Sigmoid colon (tissue), 7 donors: ENCODE results near the gene AMH. TPM values are rescaled to one million over a fixed set of nuclear protein-coding genes. Genes with fewer than 3 reads are reported as not detected.

Experiments
- DNase-seq: peaks from one replicate; pipeline ENCODE4 v3.0.0-alpha.2; 2019
- H3K27ac ChIP-seq, 4 donors: fragments of 200-600 bp; sonication (generic); one replicate each; pipeline ENCODE4 v1.5.1; 2016 to 2019; ENCODE audit warnings: mild to moderate bottlenecking in 1 of 4
- H3K27me3 ChIP-seq, 3 donors: fragments of 200-600 bp; sonication (generic); one replicate each; pipeline ENCODE4 v1.5.1; 2019; ENCODE audit warnings: mild to moderate bottlenecking in 1 of 3
- H3K36me3 ChIP-seq, 4 donors: fragments of 200-600 bp; sonication (generic); one replicate each; pipeline ENCODE4 v1.5.1; 2016 to 2019
- H3K4me1 ChIP-seq, 4 donors: fragments of 200-600 bp; sonication (generic); one replicate each; pipeline ENCODE4 v1.5.1; 2017 to 2019
- H3K4me3 ChIP-seq, 4 donors: fragments of 200-600 bp; sonication (generic); one replicate each; pipeline ENCODE4 v1.5.1; 2017 to 2019; ENCODE audit warnings: mild to moderate bottlenecking in 2 of 4, moderate library complexity in 1 of 4
- H3K9me3 ChIP-seq, 4 donors: fragments of 200-600 bp in 3 of 4; sonication (generic) in 3 of 4; one replicate each; pipeline versions ENCODE4 v1.5.1 to v1.6.1; 2013 to 2019
- EP300 ChIP-seq, 4 donors: sonication (generic); formaldehyde crosslinking; IDR thresholded peaks; one replicate each; pipeline ENCODE4 v1.6.1; 2017; ENCODE audit warnings: antibody characterized with exemption in 4 of 4
- POLR2A ChIP-seq, 2 donors: fragments of 450-650 bp; IDR thresholded peaks; one replicate each; pipeline ENCODE4 v1.6.1; 2016; ENCODE audit warnings: antibody characterized with exemption in 2 of 2, mild to moderate bottlenecking in 2 of 2, moderate library complexity in 2 of 2
- POLR2AphosphoS5 ChIP-seq, 4 donors: sonication (generic); formaldehyde crosslinking; IDR thresholded peaks; one replicate each; pipeline ENCODE4 v1.6.1; 2017; ENCODE audit warnings: antibody characterized with exemption in 4 of 4
- WGBS, 2 donors: extraction: QIAGEN DNeasy Blood & Tissue Kit; methylation state at CpG; one replicate each; pipeline ENCODE4 v1.1.7; 2013; 5-methylcytosine and 5-hydroxymethylcytosine counted together
- intact Hi-C: fragments of 100-400 bp; cut with DNase I; formaldehyde crosslinking; loops from one replicate; pipeline ENCODE4 v1.15.1; 2023
- polyA plus RNA-seq, 3 donors: library from polyadenylated mRNA; stranded (reverse); fragments of 200-250 nt; gene quantifications; one replicate each; pipeline ENCODE4 v1.2.3, GENCODE V29; 2013
- total RNA-seq, 4 donors: library from RNA; depleted of rRNA; stranded (reverse); fragments of >200 nt; gene quantifications; one replicate each; pipeline ENCODE4 v1.1.0, GENCODE V29; 2016
- TF ChIP-seq, protein P1 (sequence below), 4 experiments: fragments of 450-650 bp in 3 of 4; fragments of 200-600 bp in 1 of 4; IDR thresholded peaks; one replicate each; pipeline ENCODE4 v1.5.1; 2016 to 2019; ENCODE audit warnings: antibody characterized with exemption in 4 of 4, mild to moderate bottlenecking in 3 of 4, moderate library complexity in 2 of 4
- donor health status: healthy with polysubstance abuse.
- donor health status: Bipolar disorder and iron deficiency.
- donor health status: healthy.

The AMH gene
- total and polyA plus RNA-seq, 7 donors = 0.69 to 3.3 (median 1.8) TPM; not detected in 2

DNA sequence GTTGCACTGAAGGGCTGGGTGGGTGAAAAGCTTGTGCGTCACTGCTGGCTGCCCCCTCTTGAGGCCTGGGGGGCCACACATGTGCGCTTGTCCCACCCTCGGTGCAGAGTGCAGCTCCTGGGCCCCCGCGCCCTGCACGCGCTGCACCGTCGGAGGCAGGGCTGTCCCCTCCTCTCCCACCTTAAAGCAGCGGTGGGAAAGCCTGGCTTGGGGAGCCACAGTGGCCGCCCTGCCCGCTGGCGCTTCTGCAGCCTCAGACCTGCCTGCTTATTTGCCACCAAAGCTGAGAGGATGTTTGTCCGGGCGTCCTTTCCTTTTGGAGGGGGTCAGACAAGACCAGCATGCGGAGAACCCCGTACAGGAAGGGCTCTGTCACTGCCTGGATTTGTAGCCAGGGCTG lies 39.7 kb upstream of the AMH start:
- H3K4me1 ChIP-seq = peaks cover 0 to 14% (median 12%) of the 10 kb centered on the region in 4 donors
- H3K36me3 ChIP-seq = peaks cover 31 to 76% (median 46%) of the 10 kb centered on the region in 4 donors
- TF ChIP-seq, protein P1, sequence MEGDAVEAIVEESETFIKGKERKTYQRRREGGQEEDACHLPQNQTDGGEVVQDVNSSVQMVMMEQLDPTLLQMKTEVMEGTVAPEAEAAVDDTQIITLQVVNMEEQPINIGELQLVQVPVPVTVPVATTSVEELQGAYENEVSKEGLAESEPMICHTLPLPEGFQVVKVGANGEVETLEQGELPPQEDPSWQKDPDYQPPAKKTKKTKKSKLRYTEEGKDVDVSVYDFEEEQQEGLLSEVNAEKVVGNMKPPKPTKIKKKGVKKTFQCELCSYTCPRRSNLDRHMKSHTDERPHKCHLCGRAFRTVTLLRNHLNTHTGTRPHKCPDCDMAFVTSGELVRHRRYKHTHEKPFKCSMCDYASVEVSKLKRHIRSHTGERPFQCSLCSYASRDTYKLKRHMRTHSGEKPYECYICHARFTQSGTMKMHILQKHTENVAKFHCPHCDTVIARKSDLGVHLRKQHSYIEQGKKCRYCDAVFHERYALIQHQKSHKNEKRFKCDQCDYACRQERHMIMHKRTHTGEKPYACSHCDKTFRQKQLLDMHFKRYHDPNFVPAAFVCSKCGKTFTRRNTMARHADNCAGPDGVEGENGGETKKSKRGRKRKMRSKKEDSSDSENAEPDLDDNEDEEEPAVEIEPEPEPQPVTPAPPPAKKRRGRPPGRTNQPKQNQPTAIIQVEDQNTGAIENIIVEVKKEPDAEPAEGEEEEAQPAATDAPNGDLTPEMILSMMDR (IDR thresholded peaks at IDR 0.05) = no peak
- TF ChIP-seq POLR2AphosphoS5 (IDR thresholded peaks at IDR 0.05) = no peak
- no peak for TF ChIP-seq POLR2A (IDR thresholded peaks at IDR 0.05)
- no peak for TF ChIP-seq EP300 (IDR thresholded peaks at IDR 0.05)
- H3K4me3 ChIP-seq = no peak overlapping the region
- intact Hi-C loops = no loop called here
- no peak overlapping the region for H3K27ac ChIP-seq
- H3K9me3 ChIP-seq = no peaks in the 10 kb centered on the region
- WGBS, 2 donors = 94 to 95% methylated on average over 17 of the region's 17 CpGs
- H3K27me3 ChIP-seq = no peaks in the 10 kb centered on the region
- DNase-seq = no peak

DNA sequence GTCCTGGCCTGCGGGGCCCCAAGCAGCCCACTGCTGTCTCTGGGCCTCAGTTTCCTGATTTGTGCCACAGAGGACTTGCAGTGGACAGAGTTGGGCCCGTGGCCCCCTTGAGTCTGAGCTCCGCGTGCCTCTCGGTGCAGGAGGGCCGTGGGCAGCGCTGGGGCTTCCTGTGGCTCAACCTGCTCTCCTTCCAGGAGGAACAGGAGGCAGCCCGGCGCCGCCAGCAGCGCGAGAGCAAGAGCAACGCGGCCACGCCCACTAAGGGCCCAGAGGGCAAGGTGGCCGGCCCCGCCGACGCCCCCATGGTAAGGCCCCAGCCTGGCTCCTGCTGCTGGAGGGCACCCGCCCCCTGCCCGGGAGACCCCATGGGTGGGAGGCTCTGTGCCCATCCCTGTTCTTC lies 38.9 kb upstream of the AMH start:
- 87 to 92% methylated on average over 21 of the region's 21 CpGs for WGBS, 2 donors
- DNase-seq = no peak
- TF ChIP-seq POLR2A (IDR thresholded peaks at IDR 0.05) = no peak
- TF ChIP-seq EP300 (IDR thresholded peaks at IDR 0.05) = no peak
- TF ChIP-seq POLR2AphosphoS5 (IDR thresholded peaks at IDR 0.05) = no peak
- TF ChIP-seq, protein P1 (IDR thresholded peaks at IDR 0.05) = no peak
- Histone ChIP-seq H3K27me3 (no peaks in the 10 kb centered on the region), H3K27ac (no peak overlapping the region), H3K4me3 (no peak overlapping the region), H3K9me3 (no peaks in the 10 kb centered on the region), H3K4me1 (peaks cover 0 to 14% (median 12%) of the 10 kb centered on the region in 4 donors), H3K36me3 (peaks cover 34 to 76% (median 51%) of the 10 kb centered on the region in 4 donors)
- intact Hi-C loops = no loop called here

DNA sequence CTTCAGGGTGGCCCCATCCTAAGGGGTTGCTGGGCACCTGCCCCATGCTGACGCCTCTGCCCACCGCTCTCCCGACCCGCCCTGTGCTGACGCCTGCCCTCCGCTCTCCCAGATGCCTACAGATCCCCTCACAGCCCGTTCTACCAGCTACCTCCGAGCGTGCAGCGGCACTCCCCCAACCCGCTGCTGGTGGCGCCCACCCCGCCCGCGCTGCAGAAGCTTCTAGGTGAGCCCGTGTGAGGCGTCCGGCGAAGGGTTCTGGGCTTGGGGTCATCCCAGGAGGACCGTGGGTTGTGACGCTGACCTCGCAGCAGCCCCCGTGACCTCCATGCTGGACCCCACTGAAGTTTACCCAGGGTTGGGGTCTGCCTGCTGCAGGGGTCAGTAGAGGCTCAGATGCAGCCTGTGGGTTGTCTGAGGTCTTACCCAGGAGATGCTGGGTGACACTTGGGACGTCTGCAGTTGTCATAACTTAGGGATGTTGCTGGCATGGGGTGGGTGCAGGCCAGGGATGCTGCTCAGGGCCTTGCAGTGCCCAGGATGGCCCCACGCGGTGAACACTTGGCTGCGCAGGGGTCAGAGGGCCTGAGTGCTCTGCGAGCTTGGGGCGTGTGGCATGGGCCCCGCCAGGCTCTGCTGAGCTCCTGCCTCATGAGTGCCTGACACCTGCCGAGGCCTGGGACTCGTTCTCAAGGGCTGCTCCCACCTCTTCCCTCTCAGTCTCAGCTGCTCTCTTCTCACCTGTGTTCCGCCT lies 38.0 kb upstream of the AMH start:
- no peak for TF ChIP-seq POLR2A (IDR thresholded peaks at IDR 0.05)
- no peak for TF ChIP-seq EP300 (IDR thresholded peaks at IDR 0.05)
- no peak for TF ChIP-seq POLR2AphosphoS5 (IDR thresholded peaks at IDR 0.05)
- TF ChIP-seq, protein P1 (IDR thresholded peaks at IDR 0.05) = no peak
- H3K9me3 ChIP-seq = no peaks in the 10 kb centered on the region
- DNase-seq = no peak
- no peak overlapping the region for H3K4me3 ChIP-seq
- WGBS, 2 donors = 93 to 96% methylated on average over 33 of the region's 33 CpGs
- no peak overlapping the region for H3K27ac ChIP-seq
- H3K27me3 ChIP-seq = no peaks in the 10 kb centered on the region
- peaks cover 0 to 14% (median 12%) of the 10 kb centered on the region in 4 donors for H3K4me1 ChIP-seq
- peaks cover 35 to 78% (median 55%) of the 10 kb centered on the region in 4 donors for H3K36me3 ChIP-seq
- intact Hi-C loops = no loop called here

DNA sequence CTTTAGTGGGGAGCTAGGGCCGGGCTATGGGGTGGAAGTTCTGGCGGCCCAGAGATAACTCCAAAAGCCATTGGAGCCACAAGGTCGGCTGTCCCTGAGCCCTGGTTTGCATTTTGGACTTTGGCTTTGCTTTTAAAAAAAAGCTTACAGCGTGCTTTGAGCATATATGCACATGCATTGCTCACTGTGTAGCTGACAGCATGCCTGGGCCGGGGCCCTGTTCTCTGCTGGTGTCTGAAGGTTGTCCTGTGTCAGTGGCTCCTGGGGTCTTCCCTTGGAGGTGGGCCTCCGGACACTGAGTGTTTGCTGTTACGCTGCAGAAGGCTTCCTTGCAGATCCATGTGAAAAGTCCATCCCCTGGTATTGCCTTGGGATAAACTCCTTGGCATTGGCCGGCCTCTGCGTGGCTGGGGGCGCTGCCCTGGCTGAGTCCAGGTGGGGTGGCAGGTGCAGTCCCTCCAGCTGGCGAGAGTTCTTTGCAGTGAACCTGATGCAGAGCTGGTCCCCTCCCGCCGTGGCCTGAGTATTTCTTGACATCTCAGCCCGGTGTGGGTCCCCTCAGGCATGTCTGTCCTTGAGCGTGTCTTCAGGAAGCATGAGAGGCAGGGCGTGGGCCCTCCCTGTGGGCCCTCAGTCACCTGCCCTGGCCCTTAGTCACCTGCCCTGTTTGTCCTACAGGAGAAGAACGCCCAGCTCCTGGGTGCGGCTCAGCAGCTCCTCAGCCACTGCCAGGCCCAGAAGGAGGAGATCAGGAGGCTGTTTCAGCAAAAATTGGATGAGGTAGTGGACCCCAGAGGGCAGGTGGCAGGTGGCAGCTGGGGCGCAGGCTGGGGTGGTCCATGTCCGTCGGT lies 36.0 kb upstream of the AMH start:
- intact Hi-C loops = no loop called here

More for the DNA sequence above, 36.0 kb upstream of the AMH start:
- H3K9me3 ChIP-seq = no peaks in the 10 kb centered on the region
- no peak for DNase-seq
- H3K36me3 ChIP-seq = peaks cover 45 to 82% (median 67%) of the 10 kb centered on the region in 4 donors
- H3K27ac ChIP-seq = no peak overlapping the region
- WGBS, 2 donors = 32 to 77% methylated on average over 21 of the region's 21 CpGs
- H3K4me3 ChIP-seq = no peak overlapping the region
- no peak for TF ChIP-seq POLR2A (IDR thresholded peaks at IDR 0.05)
- TF ChIP-seq, protein P1 (IDR thresholded peaks at IDR 0.05) = no peak
- TF ChIP-seq POLR2AphosphoS5 (IDR thresholded peaks at IDR 0.05) = no peak
- no peak for TF ChIP-seq EP300 (IDR thresholded peaks at IDR 0.05)
- H3K4me1 ChIP-seq = peaks cover 0 to 9% (median 7%) of the 10 kb centered on the region in 4 donors
- no peaks in the 10 kb centered on the region for H3K27me3 ChIP-seq
